SK-N-SH (cell line): ENCODE results near the gene KCNJ12. TPM values are rescaled to one million over a fixed set of nuclear protein-coding genes. Genes with fewer than 3 reads are reported as not detected.
"Not testable (repeated sequence)": the region's sequence is repeated elsewhere in the genome, so short reads cannot be mapped to it uniquely, and the experiment has no call there.

ENCODE experiments used
- CTCF ChIA-PET: fragments of 300-600, 350-600 bp; formaldehyde crosslinking; extraction: SDS; loops from one replicate; lab custom pipeline; 2021; lab: Yijun Ruan, JAX
- POLR2A ChIA-PET: fragments of 350-600 bp; sonication (Branson Sonifier 250); formaldehyde crosslinking; extraction: SDS; loops from one replicate; lab custom pipeline; 2020; ENCODE audit warnings: antibody characterized with exemption, inconsistent platforms; lab: Yijun Ruan, JAX
- DNase-seq: peaks from one replicate; pipeline ENCODE4 v3.0.0; 2012
- H2AFZ ChIP-seq: fragments of 200-600 bp; sonication (generic); 2 replicates; pipeline ENCODE4 v1.8.1; 2016; ENCODE audit warnings: antibody characterized with exemption, mild to moderate bottlenecking, low read depth
- H3F3A ChIP-seq: fragments of 200-600 bp; sonication (generic); replicated peaks from 2 replicates; pipeline ENCODE3; 2016; ENCODE audit warnings: antibody characterized with exemption, mild to moderate bottlenecking; ENCODE audit not compliant: insufficient read depth
- H3K27ac ChIP-seq, 2 experiments: fragments of 200-500 bp in 1 of 2; fragments of 200-600 bp in 1 of 2; sonication (Bioruptor generic) in 1 of 2; sonication (generic), shearing (Covaris generic) in 1 of 2; 2 replicates each; pipeline versions ENCODE4 v1.5.1 to v1.6.1; 2014 to 2016; ENCODE audit warnings: low read depth in 2 of 2, inconsistent platforms in 1 of 2, low read length in 1 of 2, mild to moderate bottlenecking in 1 of 2, mixed read lengths in 1 of 2
- H3K27me3 ChIP-seq: fragments of 200-600 bp; sonication (generic), shearing (Covaris generic); 2 replicates; pipeline ENCODE4 v1.6.1; 2016; ENCODE audit warnings: mixed run types; ENCODE audit not compliant: insufficient read depth
- H3K36me3 ChIP-seq, 2 experiments: fragments of 200-500 bp in 1 of 2; fragments of 200-600 bp in 1 of 2; sonication (Bioruptor generic) in 1 of 2; sonication (generic) in 1 of 2; replicated peaks in 1 of 2; 2 replicates each; pipeline versions ENCODE3 to v1.5.1; 2014 to 2016; ENCODE audit warnings: low read length in 1 of 2, mild to moderate bottlenecking in 1 of 2; ENCODE audit not compliant: insufficient read depth in 2 of 2, control insufficient read depth in 1 of 2
- H3K4me1 ChIP-seq, 2 experiments: fragments of 200-500 bp in 1 of 2; fragments of 200-600 bp in 1 of 2; sonication (Bioruptor generic) in 1 of 2; sonication (generic), shearing (Covaris generic) in 1 of 2; 2 replicates each; pipeline versions ENCODE4 v1.5.1 to v1.6.1; 2014 to 2016; ENCODE audit warnings: low read depth in 1 of 2, low read length in 1 of 2, mixed run types in 1 of 2; ENCODE audit not compliant: insufficient read depth in 2 of 2, control insufficient read depth in 1 of 2
- H3K4me2 ChIP-seq: fragments of 200-600 bp; sonication (generic), shearing (Covaris generic); 2 replicates; pipeline ENCODE4 v1.6.1; 2017; ENCODE audit warnings: mixed run types
- H3K4me3 ChIP-seq, 2 experiments: fragments of 200-500 bp in 1 of 2; fragments of 200-600 bp in 1 of 2; sonication (Bioruptor generic) in 1 of 2; sonication (generic), shearing (Covaris generic) in 1 of 2; 2 replicates each; pipeline versions ENCODE4 v1.5.1 to v1.8.1; 2014 to 2016; ENCODE audit warnings: low read depth in 2 of 2, inconsistent platforms in 1 of 2, low read length in 1 of 2, mild to moderate bottlenecking in 1 of 2, mixed read lengths in 1 of 2, moderate library complexity in 1 of 2
- H3K79me2 ChIP-seq: fragments of 200-600 bp; sonication (generic); 2 replicates; pipeline ENCODE4 v1.8.1; 2017; ENCODE audit warnings: mild to moderate bottlenecking; ENCODE audit not compliant: insufficient read depth
- H3K9ac ChIP-seq: fragments of 200-600 bp; sonication (generic); 2 replicates; pipeline ENCODE4 v1.6.1; 2017; ENCODE audit warnings: mixed run types
- H3K9me2 ChIP-seq: fragments of 200-600 bp; sonication (generic); 2 replicates; pipeline ENCODE4 v1.6.1; 2017; ENCODE audit warnings: mixed run types
- H3K9me3 ChIP-seq: fragments of 200-600 bp; sonication (generic); 2 replicates; pipeline ENCODE4 v1.6.1; 2017; ENCODE audit warnings: mixed run types, mild to moderate bottlenecking, moderate library complexity
- H4K20me1 ChIP-seq: fragments of 200-600 bp; sonication (generic); 2 replicates; pipeline ENCODE4 v1.6.1; 2017; ENCODE audit warnings: mild to moderate bottlenecking, mixed run types; ENCODE audit not compliant: insufficient read depth
- CHD2 ChIP-seq: fragments of 150-350 bp; IDR thresholded peaks from 2 replicates; pipeline ENCODE4 v1.6.1; 2018; ENCODE audit warnings: low read length; ENCODE audit not compliant: partially characterized antibody
- GATA2 ChIP-seq: sonication (generic); formaldehyde crosslinking; IDR thresholded peaks from 2 replicates; pipeline ENCODE4 v1.5.0; 2020; ENCODE audit warnings: mild to moderate bottlenecking, missing genetic modification reagents
- WGBS: methylation state at CpG from one replicate; pipeline ENCODE4 v1.1.6; 2017; ENCODE audit warnings: low lambda C conversion rate; 5-methylcytosine and 5-hydroxymethylcytosine counted together
- polyA plus RNA-seq, 3 experiments: library from polyadenylated mRNA; depleted of rRNA; stranded (reverse); fragments of >200 nt; gene quantifications; 2 replicates each; pipeline ENCODE4 v1.2.3, GENCODE V29; 2012

Gene KCNJ12
- 0.31 and 0.36 TPM in 2 replicates for polyA plus RNA-seq (2012; rRNA removed)
- 0.13 and 0.18 TPM in 2 replicates for polyA plus RNA-seq (2012; cell fraction: cytosol; rRNA removed)
- 0.20 and 0.27 TPM in 2 replicates for polyA plus RNA-seq (2012; cell fraction: nucleus; rRNA removed)

- Histone ChIP-seq H3K9ac (no peak within 1 kb of the TSS), H2AFZ (no peak within 1 kb of the TSS; the same call in 1 of the 2 replicates), H3K4me1 (peaks cover 4 to 19% of the 10 kb centered on the region in 2 experiments; a peak in 2 of 4 replicates), H3K27me3 (peaks cover 28% of the 10 kb centered on the region), H3K9me3 (no peaks in the 10 kb centered on the region), H3K9me2 (no peaks in the 10 kb centered on the region), H3K36me3 (no peaks in the 10 kb centered on the region), H3K27ac (no peak within 1 kb of the TSS), H3F3A (no peaks in the 10 kb centered on the region), H3K4me2 (peak within 1 kb of the TSS; percentile 69), H3K79me2 (no peaks in the 10 kb centered on the region), H3K4me3 (peak within 1 kb of the TSS; percentile 19 to 37; a peak in 3 of 4 replicates), H4K20me1 (no peaks in the 10 kb centered on the region)
- DNase-seq: peak; percentile 79
- ChIA-PET POLR2A (no interaction called here), CTCF (interaction anchor here (0.8 to 1.3 kb wide), 3 partner anchors 11 to 136 kb away, joined by 3 to 4 read pairs (median 4); no protein-coding TSS in a partner anchor)
- TF ChIP-seq GATA2 (CRISPR knock-in tag) (peak; percentile 36; the same call in 1 of the 2 replicates), CHD2 (no peak)
- WGBS: 50% methylated on average over 14 of the region's 82 CpGs
Measured at GRCh38 chr17:21376081-21376758, at the start of gene KCNJ12. TSS of gene KCNJ12 (plus strand) at chr17:21376357. CDS start at chr17:21415343, 38,986 bp downstream.

GRCh38 chr17:21327921-21328320 lies 48.2 kb upstream of the KCNJ12 start:
- H3F3A ChIP-seq, H3K27ac ChIP-seq, H3K27me3 ChIP-seq, H4K20me1 ChIP-seq, H3K36me3 ChIP-seq, H3K9me2 ChIP-seq, H3K9me3 ChIP-seq, DNase-seq, H2AFZ ChIP-seq, CTCF ChIA-PET, H3K9ac ChIP-seq, POLR2A ChIA-PET, H3K79me2 ChIP-seq, H3K4me3 ChIP-seq, H3K4me2 ChIP-seq, H3K4me1 ChIP-seq: not testable (repeated sequence)
- WGBS: 20% methylated on average over 1 of the region's 1 CpG

GRCh38 chr17:21328778-21329177 lies 47.4 kb upstream of the KCNJ12 start:
- H3K79me2 ChIP-seq, POLR2A ChIA-PET: not testable (repeated sequence)
- WGBS: 5% methylated on average over 2 of the region's 2 CpGs

More at GRCh38 chr17:21328778-21329177, 47.4 kb upstream of the KCNJ12 start:
- DNase-seq, CTCF ChIA-PET, H3K9ac ChIP-seq, H3K27me3 ChIP-seq, H3K4me2 ChIP-seq, H3K9me3 ChIP-seq, H2AFZ ChIP-seq, H3K36me3 ChIP-seq, H3K4me1 ChIP-seq, H4K20me1 ChIP-seq, H3F3A ChIP-seq, H3K4me3 ChIP-seq, H3K27ac ChIP-seq, H3K9me2 ChIP-seq: not testable (repeated sequence)
